Rectal smooth muscle tissue (tissue), 1 donor: ENCODE results near the gene SETD7.
"Not testable (repeated sequence)": the region's sequence is repeated elsewhere in the genome, so short reads cannot be mapped to it uniquely, and the experiment has no call there.

Experiments used
- H3K27ac ChIP-seq: one replicate; pipeline ENCODE4 v1.7.0; 2013; ENCODE audit warnings: low read depth, low read length, inconsistent platforms
- H3K27me3 ChIP-seq: one replicate; pipeline ENCODE4 v1.7.0; 2013; ENCODE audit warnings: low read length; ENCODE audit not compliant: control insufficient read depth, insufficient read depth
- H3K36me3 ChIP-seq: one replicate; pipeline ENCODE4 v1.7.0; 2013; ENCODE audit warnings: low read length; ENCODE audit not compliant: control insufficient read depth, insufficient read depth
- H3K4me1 ChIP-seq: one replicate; pipeline ENCODE4 v1.7.0; 2013; ENCODE audit warnings: low read length; ENCODE audit not compliant: control insufficient read depth, insufficient read depth
- H3K4me3 ChIP-seq: one replicate; pipeline ENCODE4 v1.7.0; 2013; ENCODE audit warnings: low read length
- H3K9ac ChIP-seq: one replicate; pipeline ENCODE4 v1.7.0; 2013; ENCODE audit warnings: low read length

The SETD7 gene

DNA sequence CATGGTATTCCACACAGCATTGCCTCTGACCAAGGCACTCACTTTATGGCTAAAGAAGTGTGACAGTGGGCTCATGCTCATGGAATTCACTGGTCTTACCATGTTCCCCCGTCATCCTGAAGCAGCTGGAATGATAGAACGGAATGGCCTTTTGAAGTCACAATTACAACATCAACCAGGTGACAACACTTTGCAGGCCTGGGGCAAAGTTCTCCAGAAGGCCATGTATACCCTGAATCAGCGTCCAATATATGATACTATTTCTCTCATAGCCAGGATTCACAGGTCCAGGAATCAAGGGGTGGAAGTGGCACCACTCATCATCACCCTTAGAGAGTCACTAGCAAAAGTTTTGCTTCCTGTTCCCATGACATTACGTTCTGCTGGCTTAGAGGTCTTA is 108.9 kb downstream of the SETD7 start:
- H3K9ac ChIP-seq, H3K27ac ChIP-seq, H3K4me3 ChIP-seq, H3K36me3 ChIP-seq, H3K27me3 ChIP-seq, H3K4me1 ChIP-seq: not testable (repeated sequence)
